Esophagus squamous epithelium (tissue), 5 donors: Measurements from ENCODE around the gene GGNBP2. TPM values are rescaled to one million over a fixed set of nuclear protein-coding genes. Genes with fewer than 3 reads are reported as not detected.
A peak's percentile ranks its signal among the peaks of the same experiment; 100 is the strongest.

Experiments used
- DNase-seq: peaks from one replicate; lab custom pipeline; 2025; lab: John Stamatoyannopoulos, UW
- H3K27ac ChIP-seq, 4 donors: fragments of 200-600 bp; sonication (generic); one replicate each; pipeline ENCODE4 v1.5.1; 2016 to 2019; ENCODE audit warnings: mild to moderate bottlenecking in 1 of 4
- H3K27me3 ChIP-seq, 4 donors: fragments of 200-600 bp; sonication (generic); 1 replicate in 3 of 4; 2 replicates in 1 of 4; pipeline versions ENCODE4 v1.5.1 to v1.6.0; 2017 to 2021; ENCODE audit warnings: antibody characterized with exemption in 1 of 4
- H3K36me3 ChIP-seq, 3 donors: fragments of 200-600 bp; sonication (generic); one replicate each; pipeline ENCODE4 v1.5.1; 2016 to 2019
- H3K4me1 ChIP-seq, 3 donors: fragments of 200-600 bp; sonication (generic); one replicate each; pipeline ENCODE4 v1.5.1; 2017 to 2019
- H3K4me3 ChIP-seq, 4 donors: fragments of 200-600 bp; sonication (generic); 1 replicate in 3 of 4; 2 replicates in 1 of 4; pipeline ENCODE4 v1.5.1; 2016 to 2019; ENCODE audit warnings: mild to moderate bottlenecking in 2 of 4, moderate library complexity in 1 of 4
- H3K9me3 ChIP-seq, 3 donors: fragments of 200-600 bp; sonication (generic); one replicate each; pipeline ENCODE4 v1.5.1; 2016 to 2019
- POLR2A ChIP-seq, 4 donors: fragments of 450-650 bp; IDR thresholded peaks; one replicate each; pipeline ENCODE4 v1.6.1; 2017; ENCODE audit warnings: antibody characterized with exemption in 4 of 4, mild to moderate bottlenecking in 4 of 4, moderate library complexity in 3 of 4
- WGBS, 2 donors: methylation state at CpG; one replicate each; pipeline ENCODE4 v1.1.5; 2018; 5-methylcytosine and 5-hydroxymethylcytosine counted together
- intact Hi-C: fragments of 100-400 bp; cut with DNase I; formaldehyde crosslinking; loops from one replicate; pipeline ENCODE4 v1.15.0; 2022
- total RNA-seq, 4 donors: library from RNA; depleted of rRNA; stranded (reverse); fragments of >200 nt; gene quantifications; one replicate each; pipeline ENCODE4 v1.1.0, GENCODE V29; 2016
- TF ChIP-seq, protein P1 (sequence below), 6 experiments: fragments of 450-650 bp in 4 of 6; fragments of 200-600 bp in 2 of 6; sonication (generic) in 2 of 6; IDR thresholded peaks; one replicate each; pipeline ENCODE4 v1.5.1; 2016 to 2019; ENCODE audit warnings: antibody characterized with exemption in 6 of 6, mild to moderate bottlenecking in 4 of 6, moderate library complexity in 4 of 6
- donor health status: DM: yes; HTN: yes; CAD: no.

GGNBP2 gene
- total RNA-seq, 4 donors from 2014 or later, result 32.8 to 59.3 (median 46.3) TPM

DNA sequence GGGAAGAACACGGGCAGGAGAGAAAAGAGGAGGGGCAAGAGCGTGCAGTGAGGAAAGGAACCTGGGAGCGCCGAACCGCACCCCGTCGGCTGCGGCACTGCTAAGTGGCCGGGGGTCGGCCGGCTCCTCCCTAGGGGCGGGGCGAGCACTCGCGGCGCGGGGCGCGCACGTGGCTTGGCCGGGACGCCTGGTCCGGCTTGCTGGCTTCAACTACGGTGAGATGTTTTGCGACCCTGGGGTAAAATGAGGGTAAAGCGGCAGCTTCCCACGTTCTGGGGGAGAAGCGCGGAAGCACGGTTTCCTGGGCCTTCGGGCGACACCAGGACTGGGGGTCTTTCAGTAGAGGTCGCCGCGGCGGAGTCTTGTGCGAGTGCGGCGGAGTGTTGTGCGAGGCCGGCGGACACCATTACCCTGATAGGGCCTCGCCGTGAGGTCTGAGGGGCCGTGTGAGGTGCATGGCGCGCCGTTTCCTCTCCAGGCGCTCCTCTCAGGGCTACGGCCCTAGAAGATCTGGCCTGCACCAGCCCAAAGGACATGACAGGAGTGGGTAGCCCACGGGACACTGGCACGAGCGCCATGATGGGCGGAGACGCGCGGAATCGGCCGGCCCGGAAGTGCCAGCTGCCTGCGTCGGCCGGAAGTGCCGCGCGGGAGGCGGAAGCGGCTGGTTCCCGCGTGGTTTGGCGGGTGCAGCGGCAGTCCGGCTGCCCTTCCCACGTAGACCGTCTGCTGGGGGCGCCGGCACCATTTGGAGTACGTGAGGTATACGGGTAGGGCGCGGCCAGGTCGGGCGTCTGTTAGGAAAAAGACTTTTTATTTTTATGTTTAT lies 9.7 kb upstream of the GGNBP2 start, which contains the start of the genes MYO19 and PIGW:
Gene MYO19, minus strand, starts transcription at position 29 of the 829 bp plus-strand sequence. CDS start 2,330 bp downstream, outside the sequence.
Gene PIGW, plus strand, starts transcription at position 148 of the 829 bp plus-strand sequence. CDS start 2,115 bp downstream, outside the sequence.
- peak in 3 of 4 donors; percentile 65 to 90 (median 75) for TF ChIP-seq POLR2A (IDR thresholded peaks at IDR 0.05)
- TF ChIP-seq, protein P1, sequence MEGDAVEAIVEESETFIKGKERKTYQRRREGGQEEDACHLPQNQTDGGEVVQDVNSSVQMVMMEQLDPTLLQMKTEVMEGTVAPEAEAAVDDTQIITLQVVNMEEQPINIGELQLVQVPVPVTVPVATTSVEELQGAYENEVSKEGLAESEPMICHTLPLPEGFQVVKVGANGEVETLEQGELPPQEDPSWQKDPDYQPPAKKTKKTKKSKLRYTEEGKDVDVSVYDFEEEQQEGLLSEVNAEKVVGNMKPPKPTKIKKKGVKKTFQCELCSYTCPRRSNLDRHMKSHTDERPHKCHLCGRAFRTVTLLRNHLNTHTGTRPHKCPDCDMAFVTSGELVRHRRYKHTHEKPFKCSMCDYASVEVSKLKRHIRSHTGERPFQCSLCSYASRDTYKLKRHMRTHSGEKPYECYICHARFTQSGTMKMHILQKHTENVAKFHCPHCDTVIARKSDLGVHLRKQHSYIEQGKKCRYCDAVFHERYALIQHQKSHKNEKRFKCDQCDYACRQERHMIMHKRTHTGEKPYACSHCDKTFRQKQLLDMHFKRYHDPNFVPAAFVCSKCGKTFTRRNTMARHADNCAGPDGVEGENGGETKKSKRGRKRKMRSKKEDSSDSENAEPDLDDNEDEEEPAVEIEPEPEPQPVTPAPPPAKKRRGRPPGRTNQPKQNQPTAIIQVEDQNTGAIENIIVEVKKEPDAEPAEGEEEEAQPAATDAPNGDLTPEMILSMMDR (IDR thresholded peaks at IDR 0.05), result peak in 1 of 6 experiments; percentile 16
- Histone ChIP-seq H3K9me3 (no peaks in the 10 kb centered on the region), H3K4me1 (peaks cover 12 to 36% (median 12%) of the 10 kb centered on the region in 3 donors), H3K36me3 (peaks cover 0 to 60% (median 4%) of the 10 kb centered on the region in 3 donors), H3K27ac (peak within 1 kb of the TSS; percentile 97 to 100 (median 98)), H3K27me3 (no peaks in the 10 kb centered on the region), H3K4me3 (peak within 1 kb of the TSS; percentile 82 to 94 (median 94))
- peak; percentile 53 for DNase-seq
- WGBS, 2 donors, result 0 to 2% methylated on average over 19 to 20 of the region's 83 CpGs
- intact Hi-C loops, result loop anchor here (5.0 kb wide), 1 partner anchor 48 kb away; the partner anchor contains the start of gene ZNHIT3

DNA sequence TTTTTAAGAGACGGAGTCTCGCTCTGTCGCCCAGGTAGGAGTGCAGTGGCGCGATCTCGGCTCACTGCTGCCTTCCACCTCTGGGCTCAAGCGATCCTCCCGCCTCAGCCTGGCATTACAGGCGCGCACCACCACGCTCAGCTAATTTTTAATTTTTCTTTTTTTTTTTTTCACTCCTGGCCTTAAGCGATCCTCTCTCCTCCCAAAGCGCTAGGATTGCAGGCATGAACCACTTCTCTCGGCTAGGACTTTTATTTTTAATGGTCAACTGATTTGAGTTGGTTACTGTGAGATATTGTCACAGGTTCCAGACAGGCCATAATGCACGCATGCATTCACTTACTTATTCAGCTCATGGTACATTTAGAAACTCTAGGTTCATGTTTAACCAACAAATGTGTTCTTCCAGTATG lies 9.0 kb upstream of the GGNBP2 start:
- H3K36me3 ChIP-seq, result peaks cover 0 to 54% (median 4%) of the 10 kb centered on the region in 3 donors
- 8 to 9% methylated on average over 15 of the region's 15 CpGs for WGBS, 2 donors
- H3K4me1 ChIP-seq, result peaks cover 12 to 36% (median 12%) of the 10 kb centered on the region in 3 donors
- peak overlapping the region; percentile 97 to 100 (median 98) for H3K27ac ChIP-seq
- H3K4me3 ChIP-seq, result peak overlapping the region; percentile 82 to 94 (median 94)
- H3K27me3 ChIP-seq, result no peaks in the 10 kb centered on the region
- H3K9me3 ChIP-seq, result no peaks in the 10 kb centered on the region
- TF ChIP-seq, protein P1 (IDR thresholded peaks at IDR 0.05), result peak in 2 of 6 experiments; percentile 2 to 3
- TF ChIP-seq POLR2A (IDR thresholded peaks at IDR 0.05), result no peak
- no peak for DNase-seq
- intact Hi-C loops, result no loop called here

DNA sequence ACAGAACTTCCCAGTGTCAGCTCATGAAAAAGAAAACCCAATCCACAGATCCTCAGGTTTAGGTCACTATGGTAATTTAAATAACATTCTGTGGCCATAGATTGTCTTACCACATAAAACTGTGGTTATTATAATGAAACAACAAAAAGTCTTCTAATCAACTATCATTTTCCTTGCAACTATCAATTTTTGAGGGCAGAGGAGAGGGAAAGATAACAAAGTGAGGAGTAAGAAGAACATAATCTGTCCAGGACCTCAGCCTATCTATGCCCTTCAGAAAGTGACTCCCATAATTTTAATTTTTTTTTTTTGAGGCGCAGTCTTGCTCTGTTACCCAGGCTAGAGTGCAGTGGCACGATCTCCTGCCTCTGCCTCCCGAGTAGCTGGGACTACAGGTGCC lies 4.0 kb upstream of the GGNBP2 start:
- peaks cover 0 to 25% (median 0%) of the 10 kb centered on the region in 3 donors for H3K36me3 ChIP-seq
- TF ChIP-seq, protein P1 (IDR thresholded peaks at IDR 0.05), result no peak
- no peak for TF ChIP-seq POLR2A (IDR thresholded peaks at IDR 0.05)
- no peaks in the 10 kb centered on the region for H3K27me3 ChIP-seq
- no peaks in the 10 kb centered on the region for H3K9me3 ChIP-seq
- no peak for DNase-seq
- no peak overlapping the region for H3K4me3 ChIP-seq
- intact Hi-C loops, result no loop called here
- WGBS, 2 donors, result 96 to 100% methylated on average over 3 of the region's 3 CpGs
- no peak overlapping the region for H3K27ac ChIP-seq
- H3K4me1 ChIP-seq, result peaks cover 0 to 26% (median 9%) of the 10 kb centered on the region in 3 donors

DNA sequence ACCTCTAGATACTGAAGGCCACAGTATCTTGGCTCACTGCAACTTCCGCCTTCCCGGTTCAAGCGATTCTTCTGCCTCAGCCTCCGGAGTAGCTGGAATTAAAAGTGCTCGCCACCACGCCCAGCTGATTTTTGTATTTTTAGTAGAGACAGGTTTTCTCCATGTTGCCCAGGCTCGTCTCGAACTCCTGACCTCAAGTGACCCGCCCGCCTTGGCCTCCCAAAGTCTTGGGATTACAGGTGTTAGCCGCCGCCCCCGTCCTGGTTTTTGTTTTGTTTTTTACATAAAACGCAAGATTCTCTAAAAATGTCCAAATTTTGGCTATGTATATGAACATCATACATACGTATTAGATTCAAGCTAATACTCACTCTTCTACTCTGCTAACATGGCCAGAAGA lies 2.0 kb upstream of the GGNBP2 start:
- 85 to 91% methylated on average over 14 to 15 of the region's 15 CpGs for WGBS, 2 donors
- H3K9me3 ChIP-seq, result no peaks in the 10 kb centered on the region
- H3K27me3 ChIP-seq, result no peaks in the 10 kb centered on the region
- TF ChIP-seq POLR2A (IDR thresholded peaks at IDR 0.05), result no peak
- TF ChIP-seq, protein P1 (IDR thresholded peaks at IDR 0.05), result no peak
- H3K27ac ChIP-seq, result no peak overlapping the region
- H3K4me1 ChIP-seq, result peaks cover 6 to 41% (median 26%) of the 10 kb centered on the region in 3 donors
- peaks cover 0 to 15% (median 0%) of the 10 kb centered on the region in 3 donors for H3K36me3 ChIP-seq
- DNase-seq, result no peak
- no peak overlapping the region for H3K4me3 ChIP-seq
- intact Hi-C loops, result no loop called here

DNA sequence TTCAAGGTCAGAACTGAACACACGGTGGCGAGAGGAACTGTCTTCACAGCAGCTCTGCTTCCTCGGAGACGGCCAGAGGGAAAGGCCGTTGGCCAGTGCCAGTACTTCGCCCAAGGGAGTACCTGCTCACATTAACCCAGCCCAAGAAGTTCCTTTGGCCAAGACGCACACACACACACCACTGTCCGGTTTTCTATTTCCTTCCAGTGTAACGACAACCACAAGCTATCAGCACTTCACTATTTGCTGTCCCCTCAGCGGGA lies 744 bp upstream of the GGNBP2 start:
- Histone ChIP-seq H3K27me3 (no peaks in the 10 kb centered on the region), H3K36me3 (peaks cover 0 to 3% (median 0%) of the 10 kb centered on the region in 3 donors), H3K4me1 (peaks cover 6 to 53% (median 38%) of the 10 kb centered on the region in 3 donors), H3K9me3 (no peaks in the 10 kb centered on the region), H3K4me3 (peak overlapping the region; percentile 77 to 100 (median 92)), H3K27ac (peak overlapping the region; percentile 96 to 100 (median 100))
- 1% methylated on average over 10 of the region's 10 CpGs for WGBS, 2 donors
- intact Hi-C loops, result no loop called here
- no peak for DNase-seq
- TF ChIP-seq, protein P1 (IDR thresholded peaks at IDR 0.05), result peak in 2 of 6 experiments; percentile 5 to 34
- TF ChIP-seq POLR2A (IDR thresholded peaks at IDR 0.05), result peak in 1 of 4 donors; percentile 17
